KBM-7 (cell line): ENCODE measurements around the gene FRMD8.

ENCODE experiments used
- DNase-seq: peaks from one replicate; pipeline ENCODE4 v3.0.0-alpha.2; 2015
- in situ Hi-C: fragments of 300-500 bp; cut with MboI; formaldehyde crosslinking; loops from 2 replicates; pipeline ENCODE4 v1.14.3; 2020; ENCODE audit warnings: low sequenced_read_pairs, low pct_unique_long_range_greater_than_20kb, mixed read lengths

The FRMD8 gene

GRCh38 chr11:65390099-65390941, 3.9 kb downstream of the FRMD8 start:
- in situ Hi-C loops, result no loop called here
- no peak for DNase-seq

- no peak for DNase-seq
- in situ Hi-C loops, result no loop called here
These were observed 4.6 kb downstream of the FRMD8 start for GRCh38 chr11:65390996-65391395.

- in situ Hi-C loops, result no loop called here
- DNase-seq, result no peak
These were observed 5.9 kb downstream of the FRMD8 start for GRCh38 chr11:65392186-65392829.

GRCh38 chr11:65392899-65393298, 6.5 kb downstream of the FRMD8 start:
- in situ Hi-C loops, result no loop called here
- no peak for DNase-seq

- in situ Hi-C loops, result no loop called here
- no peak for DNase-seq
These were observed 7.2 kb downstream of the FRMD8 start for GRCh38 chr11:65393513-65394079.

GRCh38 chr11:65394125-65394536, 7.7 kb downstream of the FRMD8 start:
- no peak for DNase-seq

GRCh38 chr11:65395961-65396530, 9.6 kb downstream of the FRMD8 start:
- DNase-seq, result no peak
- in situ Hi-C loops, result no loop called here

More at GRCh38 chr11:65394125-65394536, 7.7 kb downstream of the FRMD8 start:
- in situ Hi-C loops, result no loop called here

- in situ Hi-C loops, result no loop called here
- no peak for DNase-seq
These were observed 10.6 kb downstream of the FRMD8 start for GRCh38 chr11:65396769-65397745.

GRCh38 chr11:65398362-65398910, 12.0 kb downstream of the FRMD8 start:
- in situ Hi-C loops, result no loop called here
- no peak for DNase-seq

- DNase-seq, result no peak
- in situ Hi-C loops, result no loop called here
These were observed 12.8 kb downstream of the FRMD8 start for GRCh38 chr11:65399249-65399648.

GRCh38 chr11:65399845-65400244, 13.4 kb downstream of the FRMD8 start:
- in situ Hi-C loops, result no loop called here
- no peak for DNase-seq

GRCh38 chr11:65400307-65401072, 14.1 kb downstream of the FRMD8 start:
- in situ Hi-C loops, result no loop called here
- no peak for DNase-seq

GRCh38 chr11:65401073-65401802, 14.8 kb downstream of the FRMD8 start:
- in situ Hi-C loops, result no loop called here
- DNase-seq, result no peak

- in situ Hi-C loops, result no loop called here
- no peak for DNase-seq
These were observed 15.4 kb downstream of the FRMD8 start for GRCh38 chr11:65401803-65402248.

GRCh38 chr11:65402790-65403189, 16.4 kb downstream of the FRMD8 start:
- in situ Hi-C loops, result no loop called here
- no peak for DNase-seq

GRCh38 chr11:65403607-65404121, 17.2 kb downstream of the FRMD8 start:
- peak; percentile 93 for DNase-seq
- in situ Hi-C loops, result no loop called here

GRCh38 chr11:65404210-65404609, 17.8 kb downstream of the FRMD8 start:
- in situ Hi-C loops, result no loop called here
- DNase-seq, result peak; percentile 51
